ENCODE data around the gene AS3MT.

DNA sequence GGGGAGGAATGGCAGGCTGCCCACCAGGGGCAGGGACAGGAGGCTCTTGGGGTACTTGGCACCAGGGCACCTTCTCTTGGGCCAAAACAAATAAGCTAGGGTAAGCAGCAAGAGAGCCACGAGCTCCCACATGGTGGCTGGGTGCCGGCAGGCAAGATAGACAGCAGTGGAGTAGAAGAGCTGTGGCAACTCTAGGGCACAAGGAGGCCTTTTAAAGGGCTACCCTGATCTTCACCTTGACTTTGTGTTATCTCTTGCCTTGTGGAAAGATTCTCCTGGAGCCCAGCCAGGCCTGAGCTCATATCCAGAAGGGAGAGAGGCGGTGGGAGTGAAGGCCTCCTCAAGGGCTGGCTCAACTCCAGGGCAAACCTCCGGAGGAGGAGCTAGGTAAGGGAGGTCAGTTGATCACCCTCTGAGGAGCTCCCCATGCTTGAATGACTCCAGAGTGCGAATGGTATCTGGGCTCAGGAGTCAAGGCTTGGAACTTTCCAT lies 32.0 kb upstream of the AS3MT start, which contains the start of gene CYP17A1:
- TF ChIP-seq, protein P1, sequence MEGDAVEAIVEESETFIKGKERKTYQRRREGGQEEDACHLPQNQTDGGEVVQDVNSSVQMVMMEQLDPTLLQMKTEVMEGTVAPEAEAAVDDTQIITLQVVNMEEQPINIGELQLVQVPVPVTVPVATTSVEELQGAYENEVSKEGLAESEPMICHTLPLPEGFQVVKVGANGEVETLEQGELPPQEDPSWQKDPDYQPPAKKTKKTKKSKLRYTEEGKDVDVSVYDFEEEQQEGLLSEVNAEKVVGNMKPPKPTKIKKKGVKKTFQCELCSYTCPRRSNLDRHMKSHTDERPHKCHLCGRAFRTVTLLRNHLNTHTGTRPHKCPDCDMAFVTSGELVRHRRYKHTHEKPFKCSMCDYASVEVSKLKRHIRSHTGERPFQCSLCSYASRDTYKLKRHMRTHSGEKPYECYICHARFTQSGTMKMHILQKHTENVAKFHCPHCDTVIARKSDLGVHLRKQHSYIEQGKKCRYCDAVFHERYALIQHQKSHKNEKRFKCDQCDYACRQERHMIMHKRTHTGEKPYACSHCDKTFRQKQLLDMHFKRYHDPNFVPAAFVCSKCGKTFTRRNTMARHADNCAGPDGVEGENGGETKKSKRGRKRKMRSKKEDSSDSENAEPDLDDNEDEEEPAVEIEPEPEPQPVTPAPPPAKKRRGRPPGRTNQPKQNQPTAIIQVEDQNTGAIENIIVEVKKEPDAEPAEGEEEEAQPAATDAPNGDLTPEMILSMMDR (IDR thresholded peaks at IDR 0.05): no peak
- no peak for TF ChIP-seq POLR2A (IDR thresholded peaks at IDR 0.05)

Data from uterus (tissue), 2 donors.